MM.1S (cell line): Measurements from ENCODE around the gene RYK.

Source experiments
- DNase-seq: peaks from one replicate; pipeline ENCODE4 v3.0.0-alpha.2; 2015
- H2AFZ ChIP-seq: fragments of 300-600 bp; sonication (generic); 2 replicates; pipeline ENCODE4 v1.6.0; 2016; ENCODE audit warnings: antibody characterized with exemption, low read length
- H3F3A ChIP-seq: fragments of 300-600 bp; sonication (generic); 2 replicates; pipeline ENCODE4 v1.6.1; 2016; ENCODE audit warnings: mild to moderate bottlenecking, antibody characterized with exemption, low read length, moderate library complexity, mixed read lengths; ENCODE audit not compliant: insufficient read depth
- H3K27ac ChIP-seq: fragments of 300-600 bp; sonication (generic); 2 replicates; pipeline ENCODE4 v1.5.1; 2016; ENCODE audit warnings: mild to moderate bottlenecking, low read length
- H3K27me3 ChIP-seq: fragments of 300-600 bp; sonication (generic); replicated peaks from 2 replicates; pipeline ENCODE4 v1.6.0; 2016; ENCODE audit warnings: low read length; ENCODE audit not compliant: insufficient read depth
- H3K36me3 ChIP-seq: fragments of 300-600 bp; sonication (generic); replicated peaks from 2 replicates; pipeline ENCODE4 v1.6.1; 2016; ENCODE audit warnings: mild to moderate bottlenecking, low read length, mixed read lengths; ENCODE audit not compliant: insufficient read depth
- H3K4me1 ChIP-seq: fragments of 300-600 bp; sonication (generic); 2 replicates; pipeline ENCODE4 v1.6.1; 2016; ENCODE audit warnings: low read length, mixed read lengths
- H3K4me2 ChIP-seq: fragments of 300-600 bp; sonication (generic); 2 replicates; pipeline ENCODE4 v1.6.0; 2016; ENCODE audit warnings: low read depth, low read length
- H3K4me3 ChIP-seq: fragments of 300-600 bp; sonication (generic); 2 replicates; pipeline ENCODE4 v1.5.1; 2016; ENCODE audit warnings: low read length, mixed read lengths
- H3K79me2 ChIP-seq: fragments of 300-600 bp; sonication (generic); 2 replicates; pipeline ENCODE4 v1.6.1; 2016; ENCODE audit warnings: mixed run types, low read length, mixed read lengths
- H3K9ac ChIP-seq: fragments of 300-600 bp; sonication (generic); 2 replicates; pipeline ENCODE4 v1.6.1; 2016; ENCODE audit warnings: low read length, mixed read lengths
- H3K9me2 ChIP-seq: fragments of 300-600 bp; sonication (generic); replicated peaks from 2 replicates; pipeline ENCODE4 v1.6.1; 2016; ENCODE audit warnings: mild to moderate bottlenecking, low read length, mixed read lengths; ENCODE audit not compliant: insufficient read depth
- H3K9me3 ChIP-seq: fragments of 300-600 bp; sonication (generic); replicated peaks from 2 replicates; pipeline ENCODE4 v1.6.1; 2016; ENCODE audit warnings: mild to moderate bottlenecking, low read length, mixed read lengths; ENCODE audit not compliant: insufficient read depth
- H4K20me1 ChIP-seq: fragments of 300-600 bp; sonication (generic); 2 replicates; pipeline ENCODE4 v1.6.1; 2016; ENCODE audit warnings: mild to moderate bottlenecking, low read length, moderate library complexity, mixed read lengths; ENCODE audit not compliant: insufficient read depth
- EZH2 ChIP-seq: fragments of 300-600 bp; sonication (generic); optimal IDR thresholded peaks from 2 replicates; pipeline ENCODE3; 2017; ENCODE audit warnings: low read depth, mild to moderate bottlenecking, antibody characterized with exemption, low read length, mixed read lengths

The RYK gene

DNA sequence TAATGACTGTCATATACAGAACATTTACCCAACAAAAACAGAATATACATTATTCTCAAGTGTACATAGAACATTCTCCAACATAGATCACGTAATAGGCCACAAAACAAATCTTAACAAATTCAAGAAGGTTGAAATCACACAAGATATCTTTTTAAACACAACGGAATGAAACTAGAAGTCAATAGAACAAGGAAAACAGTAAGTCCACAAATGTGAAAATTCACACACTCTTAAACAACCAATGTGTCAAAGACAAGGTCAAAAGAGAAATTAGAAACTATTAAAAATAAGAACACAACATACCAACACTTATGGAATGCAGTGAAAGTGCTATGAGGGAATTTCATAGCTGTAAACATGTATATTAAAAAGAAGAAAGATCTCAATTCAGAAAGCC, 139.7 kb downstream of the RYK start:
- Histone ChIP-seq H3K4me2 (no peak overlapping the region), H3K36me3 (no peaks in the 10 kb centered on the region), H3K9me2 (no peaks in the 10 kb centered on the region), H3K27me3 (no peaks in the 10 kb centered on the region), H3K9ac (no peak overlapping the region), H4K20me1 (no peaks in the 10 kb centered on the region), H3K27ac (no peak overlapping the region), H3K4me1 (peaks cover 4% of the 10 kb centered on the region; the same call in 1 of the 2 replicates), H3K79me2 (no peaks in the 10 kb centered on the region), H3K4me3 (no peak overlapping the region), H3K9me3 (no peaks in the 10 kb centered on the region), H2AFZ (no peak overlapping the region), H3F3A (no peaks in the 10 kb centered on the region)
- no peak for TF ChIP-seq EZH2
- DNase-seq: no peak
